GM12892 (cell line): ENCODE measurements around the gene ASTE1.

Experiments
- POLR2A ChIP-seq: IDR thresholded peaks from 2 replicates; pipeline ENCODE4 v1.6.1; 2011; ENCODE audit warnings: low read depth, low read length, control low read depth
- POLR2AphosphoS5 ChIP-seq: IDR thresholded peaks from 2 replicates; pipeline ENCODE4 v1.6.1; 2011; ENCODE audit warnings: low read depth, low read length, control low read depth

- TF ChIP-seq POLR2A (no peak), POLR2AphosphoS5 (no peak)
Observed at GRCh38 chr3:130967281-130967680, 59.3 kb downstream of the ASTE1 start.
